ENCODE results near the gene ABHD17B. TPM values are rescaled to one million over a fixed set of nuclear protein-coding genes. Genes with fewer than 3 reads are reported as not detected.
"Not testable (repeated sequence)": the region's sequence is repeated elsewhere in the genome, so short reads cannot be mapped to it uniquely, and the experiment has no call there.

ABHD17B gene
- total RNA-seq, 1 donor from 2014 or later = 26.4 TPM

GRCh38 chr9:71916834-71917534 lies 6.0 kb upstream of the ABHD17B start:
- DNase-seq (ENCODE audit: extremely low read depth, low read depth, low spot score) = no peak

DNA sequence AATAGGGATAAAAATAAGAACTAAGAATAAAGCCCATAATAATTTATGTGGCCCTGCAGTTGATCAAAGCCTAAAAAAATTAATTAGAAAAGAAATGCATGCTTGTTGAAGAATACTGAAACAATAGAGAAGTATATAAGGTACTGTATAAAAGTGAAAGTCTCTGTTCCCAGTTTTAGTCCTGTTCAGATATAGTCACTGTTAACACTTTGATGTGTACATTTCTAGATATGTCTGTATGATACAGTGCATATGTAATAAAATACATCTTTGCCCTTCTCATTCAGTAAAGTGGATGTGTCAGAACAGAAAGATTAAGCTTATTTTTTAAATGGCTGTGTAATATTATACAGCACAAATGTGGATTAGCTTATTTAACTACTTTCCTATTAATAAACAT lies 4.5 kb upstream of the ABHD17B start:
- DNase-seq (ENCODE audit: extremely low read depth, low read depth, low spot score) = no peak

GRCh38 chr9:71911908-71912335 lies 929 bp upstream of the ABHD17B start:
- DNase-seq (ENCODE audit: extremely low read depth, low read depth, low spot score) = peak; percentile 36

DNA sequence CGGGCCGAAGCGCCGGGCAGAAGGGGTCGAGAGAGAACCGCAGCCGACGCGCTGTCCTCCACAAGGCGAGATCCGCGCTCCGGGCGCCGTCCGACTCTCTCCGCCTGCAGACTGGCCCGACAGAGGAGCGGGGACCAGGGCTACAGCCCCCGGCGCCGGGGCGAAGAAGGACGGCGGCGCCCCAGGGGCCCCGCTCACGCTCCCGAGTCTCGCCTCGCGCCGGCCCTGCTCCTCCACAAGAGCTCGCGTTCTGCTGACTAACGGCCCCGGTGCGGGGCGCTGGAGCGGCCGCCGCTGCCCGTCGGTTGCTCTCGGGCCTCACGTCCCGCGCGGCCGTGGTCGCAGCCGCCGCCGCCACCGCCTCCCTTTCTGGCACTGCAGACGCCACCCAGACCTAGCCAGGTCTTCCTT lies 338 bp downstream of the ABHD17B start:
- no peak for DNase-seq (ENCODE audit: extremely low read depth, low read depth, low spot score)

- DNase-seq (ENCODE audit: extremely low read depth, low read depth, low spot score) = no peak
These were observed 925 bp downstream of the ABHD17B start for GRCh38 chr9:71909887-71910649.

- DNase-seq (ENCODE audit: extremely low read depth, low read depth, low spot score) = no peak
These were observed 2.2 kb downstream of the ABHD17B start for GRCh38 chr9:71908825-71909224.

DNA sequence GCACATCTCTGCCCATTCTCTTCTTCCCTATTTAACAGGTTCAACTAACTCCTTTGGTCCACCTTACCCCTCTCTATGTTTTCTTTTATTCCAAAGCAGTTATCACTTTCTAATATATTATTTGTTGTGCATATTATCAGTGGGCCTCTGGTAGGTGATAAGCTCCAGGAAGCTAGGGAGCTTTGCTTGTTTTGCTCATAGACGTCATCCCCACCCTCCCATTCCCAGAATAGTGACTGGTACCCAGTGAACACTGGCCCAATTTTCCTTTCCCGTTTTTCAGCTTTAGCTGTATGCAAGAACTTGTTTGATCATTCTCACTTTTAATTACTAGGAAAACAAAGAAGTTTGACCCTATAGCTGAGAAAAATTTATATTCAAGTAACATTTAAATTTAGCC lies 6.9 kb downstream of the ABHD17B start:
- DNase-seq (ENCODE audit: extremely low read depth, low read depth, low spot score) = no peak

- no peak for DNase-seq (ENCODE audit: extremely low read depth, low read depth, low spot score)
These were observed 9.0 kb downstream of the ABHD17B start for GRCh38 chr9:71901695-71902597.

DNA sequence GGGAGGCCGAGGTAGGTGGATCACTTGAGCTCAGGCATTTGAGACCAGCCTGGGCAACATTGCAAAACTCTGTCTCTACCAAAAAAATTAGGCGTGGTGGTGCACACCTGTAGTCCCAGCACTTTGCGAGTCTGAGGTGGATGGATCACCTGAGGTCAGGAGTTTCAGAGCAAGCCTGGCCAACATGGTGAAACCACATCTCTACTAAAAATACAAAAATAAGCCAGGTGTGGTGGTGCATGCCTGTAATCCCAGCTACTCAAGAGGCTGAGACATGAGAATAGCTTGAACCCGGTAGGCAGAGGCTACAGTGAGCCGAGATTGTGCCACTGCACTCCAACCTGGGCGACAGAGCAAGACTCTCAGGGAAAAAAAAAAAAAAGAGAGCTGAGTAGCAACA lies 12.2 kb downstream of the ABHD17B start:
- DNase-seq (ENCODE audit: extremely low read depth, low read depth, low spot score) = not testable (repeated sequence)

- DNase-seq (ENCODE audit: extremely low read depth, low read depth, low spot score) = no peak
These were observed 13.4 kb downstream of the ABHD17B start for GRCh38 chr9:71897577-71897976.

DNA sequence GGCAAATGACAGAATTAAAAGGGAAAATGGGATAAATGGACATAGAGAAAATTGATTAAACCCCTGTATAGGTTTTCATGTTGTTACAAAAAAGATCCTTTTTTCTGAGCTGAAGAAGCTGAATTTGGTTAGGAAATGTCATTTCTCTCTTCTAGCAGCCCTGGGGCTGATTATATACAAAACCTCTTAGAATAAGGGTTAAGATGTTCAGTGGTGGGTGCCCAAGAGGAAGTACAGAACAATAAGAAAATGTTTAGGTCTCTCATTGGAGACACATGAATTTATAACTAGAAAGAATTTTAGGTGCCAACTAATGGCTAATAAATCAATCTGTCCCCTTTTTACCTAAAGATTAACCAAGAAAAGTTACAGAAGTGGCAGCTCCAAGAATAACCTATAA lies 14.2 kb downstream of the ABHD17B start:
- no peak for DNase-seq (ENCODE audit: extremely low read depth, low read depth, low spot score)

GRCh38 chr9:71895955-71896354 lies 15.0 kb downstream of the ABHD17B start:
- DNase-seq (ENCODE audit: extremely low read depth, low read depth, low spot score) = no peak

DNA sequence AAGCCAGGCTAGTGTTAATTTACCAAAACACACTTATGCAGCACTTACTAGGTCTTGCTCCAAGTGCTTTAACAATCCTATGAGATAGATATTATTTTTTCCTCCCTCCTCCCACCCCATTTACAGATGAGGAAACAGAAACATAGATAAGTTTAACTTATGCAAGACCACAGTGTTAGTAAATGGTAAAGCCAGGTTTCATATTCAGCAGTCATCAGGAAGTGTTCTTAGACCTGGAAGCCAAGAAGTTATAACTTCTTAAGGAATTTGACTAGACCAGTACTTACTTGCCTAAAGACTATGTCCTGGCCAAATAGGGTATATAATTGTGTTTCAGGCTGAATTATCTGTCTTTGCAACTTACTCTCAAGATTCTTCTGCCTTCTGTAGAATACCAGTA lies 15.9 kb downstream of the ABHD17B start:
- no peak for DNase-seq (ENCODE audit: extremely low read depth, low read depth, low spot score)

- DNase-seq (ENCODE audit: extremely low read depth, low read depth, low spot score) = no peak
These were observed 19.3 kb downstream of the ABHD17B start for GRCh38 chr9:71891557-71892189.

DNA sequence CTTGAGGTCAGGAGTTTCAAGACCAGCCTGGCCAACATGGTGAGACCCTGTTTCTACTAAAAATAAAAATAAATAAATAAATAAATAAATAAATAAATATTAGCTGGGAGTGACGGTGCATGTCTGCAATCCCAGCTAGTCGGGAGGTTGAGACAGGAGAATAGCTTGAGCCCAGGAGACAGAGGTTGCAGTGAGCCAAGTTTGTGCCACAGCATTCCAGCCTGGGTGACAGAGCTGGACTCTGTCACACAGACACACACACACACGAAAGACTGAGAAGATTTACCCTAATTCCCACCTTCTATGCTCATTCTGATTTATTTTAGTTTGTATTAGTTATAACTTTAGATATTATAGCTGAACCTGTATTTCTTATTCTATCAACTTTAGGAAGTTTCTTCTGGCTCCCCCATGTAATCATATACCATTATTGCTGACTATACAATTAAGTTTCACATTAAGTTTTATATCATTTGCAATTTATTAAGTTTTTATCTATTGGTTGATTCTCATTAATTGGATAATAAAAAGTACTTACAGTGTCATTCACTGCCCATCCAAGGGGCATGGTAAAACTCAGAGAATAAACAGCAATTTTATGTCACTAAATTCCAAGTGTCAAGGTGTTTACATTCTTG lies 20.8 kb downstream of the ABHD17B start:
- DNase-seq (ENCODE audit: extremely low read depth, low read depth, low spot score) = no peak

- no peak for DNase-seq (ENCODE audit: extremely low read depth, low read depth, low spot score)
These were observed 23.6 kb downstream of the ABHD17B start for GRCh38 chr9:71887362-71887761.

- DNase-seq (ENCODE audit: extremely low read depth, low read depth, low spot score) = no peak
These were observed 24.5 kb downstream of the ABHD17B start for GRCh38 chr9:71886541-71886940.

- DNase-seq (ENCODE audit: extremely low read depth, low read depth, low spot score) = no peak
These were observed 25.0 kb downstream of the ABHD17B start for GRCh38 chr9:71886015-71886414.

- no peak for DNase-seq (ENCODE audit: extremely low read depth, low read depth, low spot score)
These were observed 25.5 kb downstream of the ABHD17B start for GRCh38 chr9:71885467-71885866.

- DNase-seq (ENCODE audit: extremely low read depth, low read depth, low spot score) = no peak
These were observed 27.0 kb downstream of the ABHD17B start for GRCh38 chr9:71884005-71884404.

All from glomerular endothelial cell (primary cell).